ENCODE measurements around the gene TTC34. TPM values are rescaled to one million over a fixed set of nuclear protein-coding genes. Genes with fewer than 3 reads are reported as not detected.
"Not testable (repeated sequence)": the region's sequence is repeated elsewhere in the genome, so short reads cannot be mapped to it uniquely, and the experiment has no call there.

TTC34 gene
- polyA plus RNA-seq, 3 donors, result 0.45 to 0.72 (median 0.46) TPM

- DNase-seq (ENCODE audit: low read depth in 3 of 3, low spot score in 2 of 3), result not testable (repeated sequence)
Measured at GRCh38 chr1:2684878-2685277, 116.6 kb downstream of the TTC34 start.

- not testable (repeated sequence) for DNase-seq (ENCODE audit: low read depth in 3 of 3, low spot score in 2 of 3)
Measured at GRCh38 chr1:2684000-2684399, 117.5 kb downstream of the TTC34 start.

- not testable (repeated sequence) for DNase-seq (ENCODE audit: low read depth in 3 of 3, low spot score in 2 of 3)
Measured at GRCh38 chr1:2683321-2683741, 118.2 kb downstream of the TTC34 start.

GRCh38 chr1:2682879-2683278, 118.6 kb downstream of the TTC34 start:
- DNase-seq (ENCODE audit: low read depth in 3 of 3, low spot score in 2 of 3), result not testable (repeated sequence)

GRCh38 chr1:2676726-2677125, 124.8 kb downstream of the TTC34 start:
- DNase-seq (ENCODE audit: low read depth in 3 of 3, low spot score in 2 of 3), result not testable (repeated sequence)

GRCh38 chr1:2671656-2672055, 129.8 kb downstream of the TTC34 start:
- not testable (repeated sequence) for DNase-seq (ENCODE audit: low read depth in 3 of 3, low spot score in 2 of 3)

- DNase-seq (ENCODE audit: low read depth in 3 of 3, low spot score in 2 of 3), result not testable (repeated sequence)
Measured at GRCh38 chr1:2659806-2660205, 141.7 kb downstream of the TTC34 start.

- DNase-seq (ENCODE audit: low read depth in 3 of 3, low spot score in 2 of 3), result not testable (repeated sequence)
Measured at GRCh38 chr1:2657909-2658308, 143.6 kb downstream of the TTC34 start.

- DNase-seq (ENCODE audit: low read depth in 3 of 3, low spot score in 2 of 3), result not testable (repeated sequence)
Measured at GRCh38 chr1:2657124-2657523, 144.4 kb downstream of the TTC34 start.

- not testable (repeated sequence) for DNase-seq (ENCODE audit: low read depth in 3 of 3, low spot score in 2 of 3)
Measured at GRCh38 chr1:2655598-2656434, 145.7 kb downstream of the TTC34 start.

GRCh38 chr1:2654443-2654948, 147.0 kb downstream of the TTC34 start:
- DNase-seq (ENCODE audit: low read depth in 3 of 3, low spot score in 2 of 3), result not testable (repeated sequence)

- DNase-seq (ENCODE audit: low read depth in 3 of 3, low spot score in 2 of 3), result not testable (repeated sequence)
Measured at GRCh38 chr1:2653741-2654442, 147.6 kb downstream of the TTC34 start.

- not testable (repeated sequence) for DNase-seq (ENCODE audit: low read depth in 3 of 3, low spot score in 2 of 3)
Measured at GRCh38 chr1:2652926-2653571, 148.4 kb downstream of the TTC34 start.

- not testable (repeated sequence) for DNase-seq (ENCODE audit: low read depth in 3 of 3, low spot score in 2 of 3)
Measured at GRCh38 chr1:2652152-2652925, 149.2 kb downstream of the TTC34 start.

GRCh38 chr1:2650967-2651645, 150.4 kb downstream of the TTC34 start:
- DNase-seq (ENCODE audit: low read depth in 3 of 3, low spot score in 2 of 3), result no peak

GRCh38 chr1:2646837-2647236, 154.7 kb downstream of the TTC34 start:
- DNase-seq (ENCODE audit: low read depth in 3 of 3, low spot score in 2 of 3), result no peak

GRCh38 chr1:2645776-2646175, 155.7 kb downstream of the TTC34 start:
- DNase-seq (ENCODE audit: low read depth in 3 of 3, low spot score in 2 of 3), result no peak

GRCh38 chr1:2645143-2645542, 156.3 kb downstream of the TTC34 start:
- no peak for DNase-seq (ENCODE audit: low read depth in 3 of 3, low spot score in 2 of 3)

- no peak for DNase-seq (ENCODE audit: low read depth in 3 of 3, low spot score in 2 of 3)
Measured at GRCh38 chr1:2644591-2645101, 156.8 kb downstream of the TTC34 start.

All from right renal cortex interstitium (tissue), 3 donors.